Measurements from ENCODE around the gene KLHL26. TPM values are rescaled to one million over a fixed set of nuclear protein-coding genes. Genes with fewer than 3 reads are reported as not detected.

The KLHL26 gene
- total and polyA plus RNA-seq, 2 of the 13 experiments (the other 11 are each of a cell fraction or from before 2014, with no cell fraction given), result 1.5 to 1.7 TPM

DNA sequence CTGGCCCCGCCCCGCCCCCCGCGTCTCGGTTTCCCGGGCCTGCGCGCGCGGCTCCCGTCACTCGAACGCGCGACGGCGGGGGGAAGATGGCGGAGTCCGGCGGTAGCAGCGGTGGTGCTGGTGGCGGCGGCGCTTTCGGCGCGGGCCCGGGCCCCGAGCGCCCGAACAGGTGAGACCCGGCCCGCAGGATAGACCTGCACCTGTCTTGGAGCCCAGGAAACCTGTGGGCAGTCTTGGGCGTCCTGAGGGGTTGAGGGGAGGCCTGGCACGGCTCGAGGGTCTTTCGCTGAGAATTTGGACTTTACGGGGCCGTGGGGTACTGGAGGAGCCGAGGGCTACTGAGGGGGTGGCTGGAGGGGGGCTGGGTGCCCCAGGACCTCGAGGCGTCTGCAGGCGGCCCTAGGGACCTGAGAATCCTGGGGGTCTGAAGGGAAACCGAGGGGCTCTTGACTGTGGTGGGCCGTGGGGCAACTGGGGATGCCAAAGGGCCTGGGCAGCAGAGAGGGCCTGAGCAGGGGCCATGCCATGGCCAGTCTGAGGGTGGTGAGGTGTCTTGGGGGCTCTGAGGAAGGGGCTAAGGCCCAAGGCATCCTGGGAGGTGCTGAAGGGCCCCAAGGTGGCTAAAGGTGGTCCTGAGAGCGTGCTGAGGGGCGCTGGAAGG, at the start of gene KLHL26 (continued):
- TF ChIP-seq, protein P1, sequence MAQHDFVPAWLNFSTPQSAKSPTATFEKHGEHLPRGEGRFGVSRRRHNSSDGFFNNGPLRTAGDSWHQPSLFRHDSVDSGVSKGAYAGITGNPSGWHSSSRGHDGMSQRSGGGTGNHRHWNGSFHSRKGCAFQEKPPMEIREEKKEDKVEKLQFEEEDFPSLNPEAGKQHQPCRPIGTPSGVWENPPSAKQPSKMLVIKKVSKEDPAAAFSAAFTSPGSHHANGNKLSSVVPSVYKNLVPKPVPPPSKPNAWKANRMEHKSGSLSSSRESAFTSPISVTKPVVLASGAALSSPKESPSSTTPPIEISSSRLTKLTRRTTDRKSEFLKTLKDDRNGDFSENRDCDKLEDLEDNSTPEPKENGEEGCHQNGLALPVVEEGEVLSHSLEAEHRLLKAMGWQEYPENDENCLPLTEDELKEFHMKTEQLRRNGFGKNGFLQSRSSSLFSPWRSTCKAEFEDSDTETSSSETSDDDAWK (CRISPR knock-in tag; IDR thresholded peaks at IDR 0.05), result no peak
- TF ChIP-seq ZNF343 (CRISPR knock-in tag; IDR thresholded peaks at IDR 0.05) (no peak), KLF15 (CRISPR knock-in tag; IDR thresholded peaks at IDR 0.05; ENCODE audit: borderline replicate concordance) (no peak), CBFB (CRISPR knock-in tag; IDR thresholded peaks at IDR 0.05) (no peak), ZNF777 (CRISPR knock-in tag; IDR thresholded peaks at IDR 0.05) (no peak), ZNF780A (CRISPR knock-in tag; IDR thresholded peaks at IDR 0.05) (no peak), FOXO1 (CRISPR knock-in tag; IDR thresholded peaks at IDR 0.05) (no peak), PHF8 (CRISPR knock-in tag; IDR thresholded peaks at IDR 0.05) (peak; percentile 68; the same call in 1 of the 2 replicates), ESRRA (CRISPR knock-in tag; IDR thresholded peaks at IDR 0.05; ENCODE audit: low read depth) (no peak), SSRP1 (CRISPR knock-in tag; IDR thresholded peaks at IDR 0.05) (no peak), KDM5A (IDR thresholded peaks at IDR 0.05; ENCODE audit: borderline replicate concordance, low read length) (0 out of 2 replicates have a peak, but pooled peaks have one; percentile 57), HOXA9 (CRISPR knock-in tag; IDR thresholded peaks at IDR 0.05; ENCODE audit: borderline replicate concordance) (0 out of 2 replicates have a peak, but pooled peaks have one; percentile 49), ZNF12 (CRISPR knock-in tag; IDR thresholded peaks at IDR 0.05) (no peak), ZBTB7B (CRISPR knock-in tag; IDR thresholded peaks at IDR 0.05) (no peak), MTA1 (CRISPR knock-in tag; IDR thresholded peaks at IDR 0.05; ENCODE audit: borderline replicate concordance) (no peak), XBP1 (CRISPR knock-in tag; IDR thresholded peaks at IDR 0.05) (no peak)
- TF ChIP-seq, protein P2, sequence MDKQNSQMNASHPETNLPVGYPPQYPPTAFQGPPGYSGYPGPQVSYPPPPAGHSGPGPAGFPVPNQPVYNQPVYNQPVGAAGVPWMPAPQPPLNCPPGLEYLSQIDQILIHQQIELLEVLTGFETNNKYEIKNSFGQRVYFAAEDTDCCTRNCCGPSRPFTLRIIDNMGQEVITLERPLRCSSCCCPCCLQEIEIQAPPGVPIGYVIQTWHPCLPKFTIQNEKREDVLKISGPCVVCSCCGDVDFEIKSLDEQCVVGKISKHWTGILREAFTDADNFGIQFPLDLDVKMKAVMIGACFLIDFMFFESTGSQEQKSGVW (CRISPR knock-in tag; IDR thresholded peaks at IDR 0.05; ENCODE audit: borderline replicate concordance), result no peak
- TF ChIP-seq, protein P3, sequence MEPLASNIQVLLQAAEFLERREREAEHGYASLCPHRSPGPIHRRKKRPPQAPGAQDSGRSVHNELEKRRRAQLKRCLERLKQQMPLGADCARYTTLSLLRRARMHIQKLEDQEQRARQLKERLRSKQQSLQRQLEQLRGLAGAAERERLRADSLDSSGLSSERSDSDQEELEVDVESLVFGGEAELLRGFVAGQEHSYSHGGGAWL (CRISPR knock-in tag; IDR thresholded peaks at IDR 0.05), result no peak
- TF ChIP-seq, protein P4, sequence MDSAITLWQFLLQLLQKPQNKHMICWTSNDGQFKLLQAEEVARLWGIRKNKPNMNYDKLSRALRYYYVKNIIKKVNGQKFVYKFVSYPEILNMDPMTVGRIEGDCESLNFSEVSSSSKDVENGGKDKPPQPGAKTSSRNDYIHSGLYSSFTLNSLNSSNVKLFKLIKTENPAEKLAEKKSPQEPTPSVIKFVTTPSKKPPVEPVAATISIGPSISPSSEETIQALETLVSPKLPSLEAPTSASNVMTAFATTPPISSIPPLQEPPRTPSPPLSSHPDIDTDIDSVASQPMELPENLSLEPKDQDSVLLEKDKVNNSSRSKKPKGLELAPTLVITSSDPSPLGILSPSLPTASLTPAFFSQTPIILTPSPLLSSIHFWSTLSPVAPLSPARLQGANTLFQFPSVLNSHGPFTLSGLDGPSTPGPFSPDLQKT (CRISPR knock-in tag; IDR thresholded peaks at IDR 0.05; ENCODE audit: borderline replicate concordance), result no peak
- TF ChIP-seq, protein P5, sequence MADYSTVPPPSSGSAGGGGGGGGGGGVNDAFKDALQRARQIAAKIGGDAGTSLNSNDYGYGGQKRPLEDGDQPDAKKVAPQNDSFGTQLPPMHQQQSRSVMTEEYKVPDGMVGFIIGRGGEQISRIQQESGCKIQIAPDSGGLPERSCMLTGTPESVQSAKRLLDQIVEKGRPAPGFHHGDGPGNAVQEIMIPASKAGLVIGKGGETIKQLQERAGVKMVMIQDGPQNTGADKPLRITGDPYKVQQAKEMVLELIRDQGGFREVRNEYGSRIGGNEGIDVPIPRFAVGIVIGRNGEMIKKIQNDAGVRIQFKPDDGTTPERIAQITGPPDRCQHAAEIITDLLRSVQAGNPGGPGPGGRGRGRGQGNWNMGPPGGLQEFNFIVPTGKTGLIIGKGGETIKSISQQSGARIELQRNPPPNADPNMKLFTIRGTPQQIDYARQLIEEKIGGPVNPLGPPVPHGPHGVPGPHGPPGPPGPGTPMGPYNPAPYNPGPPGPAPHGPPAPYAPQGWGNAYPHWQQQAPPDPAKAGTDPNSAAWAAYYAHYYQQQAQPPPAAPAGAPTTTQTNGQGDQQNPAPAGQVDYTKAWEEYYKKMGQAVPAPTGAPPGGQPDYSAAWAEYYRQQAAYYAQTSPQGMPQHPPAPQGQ (CRISPR knock-in tag; IDR thresholded peaks at IDR 0.05; ENCODE audit: borderline replicate concordance), result no peak
